ENCODE measurements around the gene DBR1.

DBR1 gene

GRCh38 chr3:138220242-138220641 is 45.5 kb upstream of the DBR1 start:
- no peaks in the 10 kb centered on the region for H3K36me3 ChIP-seq (ENCODE audit: control insufficient read depth, insufficient read depth, low read length)
- TF ChIP-seq CTCF (IDR thresholded peaks at IDR 0.05), result no peak
- H3K27ac ChIP-seq, result no peak overlapping the region
- no peak overlapping the region for H3K9ac ChIP-seq
- H3K4me1 ChIP-seq, result no peaks in the 10 kb centered on the region
- no peak overlapping the region for H3K4me2 ChIP-seq (ENCODE audit: low read length)
- H3K79me2 ChIP-seq, result peaks cover 18% of the 10 kb centered on the region
- no peak overlapping the region for H2AFZ ChIP-seq
- no peak overlapping the region for H3K4me3 ChIP-seq (ENCODE audit: low read depth, low read length)
- H3K9me3 ChIP-seq (ENCODE audit: control insufficient read depth, low read length), result no peaks in the 10 kb centered on the region
- no peaks in the 10 kb centered on the region for H3K27me3 ChIP-seq (ENCODE audit: control insufficient read depth, insufficient read depth, low read length)

GRCh38 chr3:138219255-138219654 is 44.5 kb upstream of the DBR1 start:
- no peaks in the 10 kb centered on the region for H3K27me3 ChIP-seq (ENCODE audit: control insufficient read depth, insufficient read depth, low read length)
- no peak for TF ChIP-seq CTCF (IDR thresholded peaks at IDR 0.05)
- H3K4me1 ChIP-seq, result no peaks in the 10 kb centered on the region
- no peaks in the 10 kb centered on the region for H3K9me3 ChIP-seq (ENCODE audit: control insufficient read depth, low read length)
- H3K36me3 ChIP-seq (ENCODE audit: control insufficient read depth, insufficient read depth, low read length), result no peaks in the 10 kb centered on the region
- no peak overlapping the region for H2AFZ ChIP-seq
- peaks cover 18% of the 10 kb centered on the region for H3K79me2 ChIP-seq
- no peak overlapping the region for H3K9ac ChIP-seq
- no peak overlapping the region for H3K4me3 ChIP-seq (ENCODE audit: low read depth, low read length)
- no peak overlapping the region for H3K4me2 ChIP-seq (ENCODE audit: low read length)
- H3K27ac ChIP-seq, result no peak overlapping the region

GRCh38 chr3:138213398-138214085 is 38.8 kb upstream of the DBR1 start:
- Histone ChIP-seq H3K9ac (no peak overlapping the region), H3K4me2 (ENCODE audit: low read length) (no peak overlapping the region), H3K27me3 (ENCODE audit: control insufficient read depth, insufficient read depth, low read length) (no peaks in the 10 kb centered on the region), H3K9me3 (ENCODE audit: control insufficient read depth, low read length) (no peaks in the 10 kb centered on the region), H3K4me3 (ENCODE audit: low read depth, low read length) (no peak overlapping the region), H2AFZ (no peak overlapping the region), H3K79me2 (peaks cover 16% of the 10 kb centered on the region), H3K36me3 (ENCODE audit: control insufficient read depth, insufficient read depth, low read length) (no peaks in the 10 kb centered on the region), H3K27ac (no peak overlapping the region), H3K4me1 (no peaks in the 10 kb centered on the region)
- TF ChIP-seq CTCF (IDR thresholded peaks at IDR 0.05), result no peak

GRCh38 chr3:138210528-138210927 is 35.8 kb upstream of the DBR1 start:
- no peak for TF ChIP-seq CTCF (IDR thresholded peaks at IDR 0.05)
- Histone ChIP-seq H3K79me2 (peaks cover 15% of the 10 kb centered on the region), H3K9ac (no peak overlapping the region), H3K27ac (no peak overlapping the region), H3K36me3 (ENCODE audit: control insufficient read depth, insufficient read depth, low read length) (no peaks in the 10 kb centered on the region), H2AFZ (no peak overlapping the region), H3K4me1 (no peaks in the 10 kb centered on the region), H3K9me3 (ENCODE audit: control insufficient read depth, low read length) (no peaks in the 10 kb centered on the region), H3K4me2 (ENCODE audit: low read length) (no peak overlapping the region), H3K4me3 (ENCODE audit: low read depth, low read length) (no peak overlapping the region), H3K27me3 (ENCODE audit: control insufficient read depth, insufficient read depth, low read length) (no peaks in the 10 kb centered on the region)

GRCh38 chr3:138206196-138206595 is 31.5 kb upstream of the DBR1 start:
- no peak for TF ChIP-seq CTCF (IDR thresholded peaks at IDR 0.05)
- H3K4me3 ChIP-seq (ENCODE audit: low read depth, low read length), result no peak overlapping the region
- peaks cover 5% of the 10 kb centered on the region for H3K4me1 ChIP-seq
- no peaks in the 10 kb centered on the region for H3K9me3 ChIP-seq (ENCODE audit: control insufficient read depth, low read length)
- H3K4me2 ChIP-seq (ENCODE audit: low read length), result no peak overlapping the region
- peaks cover 35% of the 10 kb centered on the region for H3K79me2 ChIP-seq
- no peak overlapping the region for H3K27ac ChIP-seq
- H3K36me3 ChIP-seq (ENCODE audit: control insufficient read depth, insufficient read depth, low read length), result no peaks in the 10 kb centered on the region
- no peak overlapping the region for H2AFZ ChIP-seq
- H3K27me3 ChIP-seq (ENCODE audit: control insufficient read depth, insufficient read depth, low read length), result no peaks in the 10 kb centered on the region
- no peak overlapping the region for H3K9ac ChIP-seq

Measured in parathyroid adenoma (tissue), 2 donors.